LNCAP (cell line): Measurements from ENCODE around the gene MFSD2A.

ENCODE experiments used
- CTCF ChIP-seq: fragments of 450-650 bp; IDR thresholded peaks from 2 replicates; pipeline ENCODE4 v1.5.1; 2017; ENCODE audit warnings: mild to moderate bottlenecking

Gene MFSD2A

GRCh38 chr1:39933956-39934941 is 20.7 kb upstream of the MFSD2A start:
- no peak for TF ChIP-seq CTCF

GRCh38 chr1:39936724-39937491 is 18.0 kb upstream of the MFSD2A start:
- TF ChIP-seq CTCF: no peak

GRCh38 chr1:39938856-39939255 is 16.1 kb upstream of the MFSD2A start:
- TF ChIP-seq CTCF: no peak

GRCh38 chr1:39940253-39940652 is 14.7 kb upstream of the MFSD2A start:
- no peak for TF ChIP-seq CTCF

GRCh38 chr1:39940980-39941871 is 13.7 kb upstream of the MFSD2A start:
- no peak for TF ChIP-seq CTCF

- no peak for TF ChIP-seq CTCF
Measured at GRCh38 chr1:39943471-39944290, 11.3 kb upstream of the MFSD2A start.
